HG03354 (cell line): ENCODE results near the gene PKIG.

ENCODE experiments used
- ATAC-seq: cut with Tn5 transposase; IDR thresholded peaks from one replicate; pipeline ENCODE4 v1.9.1; 2021; ENCODE audit warnings: mild to moderate bottlenecking; ENCODE audit not compliant: unreplicated experiment, poor library complexity, severe bottlenecking

PKIG gene

GRCh38 chr20:44592366-44592765 lies 10.0 kb downstream of the PKIG start:
- ATAC-seq: no peak

- no peak for ATAC-seq
These were observed 11.4 kb downstream of the PKIG start for GRCh38 chr20:44593751-44594150.

GRCh38 chr20:44594730-44595129 lies 12.4 kb downstream of the PKIG start:
- ATAC-seq: peak; percentile 50

- ATAC-seq: no peak
These were observed 13.6 kb downstream of the PKIG start for GRCh38 chr20:44596010-44596409.

GRCh38 chr20:44596876-44597275 lies 14.5 kb downstream of the PKIG start:
- no peak for ATAC-seq

GRCh38 chr20:44597516-44597915 lies 15.1 kb downstream of the PKIG start:
- ATAC-seq: no peak

GRCh38 chr20:44597930-44598329 lies 15.6 kb downstream of the PKIG start:
- ATAC-seq: no peak

- no peak for ATAC-seq
These were observed 16.3 kb downstream of the PKIG start for GRCh38 chr20:44598423-44599305.

- no peak for ATAC-seq
These were observed 17.3 kb downstream of the PKIG start for GRCh38 chr20:44599715-44600114.

GRCh38 chr20:44600301-44600700 lies 17.9 kb downstream of the PKIG start:
- no peak for ATAC-seq

GRCh38 chr20:44600758-44601201 lies 18.4 kb downstream of the PKIG start:
- ATAC-seq: no peak

GRCh38 chr20:44601236-44601671 lies 18.9 kb downstream of the PKIG start:
- ATAC-seq: no peak

- ATAC-seq: no peak
These were observed 19.4 kb downstream of the PKIG start for GRCh38 chr20:44601801-44602204.

GRCh38 chr20:44603327-44603726 lies 20.9 kb downstream of the PKIG start:
- no peak for ATAC-seq

- no peak for ATAC-seq
These were observed 24.5 kb downstream of the PKIG start for GRCh38 chr20:44606725-44607441.

GRCh38 chr20:44609006-44609515 lies 26.7 kb downstream of the PKIG start:
- ATAC-seq: no peak

- peak; percentile 92 for ATAC-seq
These were observed 27.3 kb downstream of the PKIG start for GRCh38 chr20:44609516-44610312.

GRCh38 chr20:44610313-44610962 lies 28.1 kb downstream of the PKIG start:
- peak; percentile 20 for ATAC-seq

- ATAC-seq: no peak
These were observed 31.2 kb downstream of the PKIG start for GRCh38 chr20:44613575-44613974.
